ENCODE results near the gene NOL4L.
"Not testable (repeated sequence)": the region's sequence is repeated elsewhere in the genome, so short reads cannot be mapped to it uniquely, and the experiment has no call there.

- not testable (repeated sequence) for TF ChIP-seq POLR2A (IDR thresholded peaks at IDR 0.05; ENCODE audit: low read depth, low read length); CTCF (IDR thresholded peaks at IDR 0.05; ENCODE audit: extremely low read depth in 1 of 2, insufficient read depth in 1 of 2, low read depth in 1 of 2, low read length in 2 of 2); MYC (IDR thresholded peaks at IDR 0.05; ENCODE audit: low read depth, low read length); JUN (IDR thresholded peaks at IDR 0.05; ENCODE audit: borderline replicate concordance, insufficient read depth, insufficient read length, low read depth)
These were observed 7.1 kb downstream of the NOL4L start for GRCh38 chr20:32578062-32578461.

All from endothelial cell of umbilical vein (primary cell).